ENCODE data around the gene SCGB1A1.

The SCGB1A1 gene

GRCh38 chr11:62398011-62398994, 20.5 kb upstream of the SCGB1A1 start:
- no peak for DNase-seq

GRCh38 chr11:62399172-62399877, 19.5 kb upstream of the SCGB1A1 start:
- no peak for DNase-seq

GRCh38 chr11:62399878-62400266, 19.0 kb upstream of the SCGB1A1 start:
- no peak for DNase-seq

- no peak for DNase-seq
These were observed 18.6 kb upstream of the SCGB1A1 start for GRCh38 chr11:62400281-62400680.

GRCh38 chr11:62400760-62401159, 18.1 kb upstream of the SCGB1A1 start:
- no peak for DNase-seq

- no peak for DNase-seq
These were observed 17.5 kb upstream of the SCGB1A1 start for GRCh38 chr11:62401356-62401755.

- DNase-seq = no peak
These were observed 17.0 kb upstream of the SCGB1A1 start for GRCh38 chr11:62401811-62402210.

GRCh38 chr11:62402226-62402959, 16.4 kb upstream of the SCGB1A1 start:
- DNase-seq = no peak

- DNase-seq = no peak
These were observed 15.7 kb upstream of the SCGB1A1 start for GRCh38 chr11:62402960-62403730.

- DNase-seq = no peak
These were observed 14.4 kb upstream of the SCGB1A1 start for GRCh38 chr11:62404435-62404834.

GRCh38 chr11:62404901-62405300, 13.9 kb upstream of the SCGB1A1 start:
- DNase-seq = no peak

- DNase-seq = no peak
These were observed 12.8 kb upstream of the SCGB1A1 start for GRCh38 chr11:62406034-62406433.

- DNase-seq = no peak
These were observed 9.0 kb upstream of the SCGB1A1 start for GRCh38 chr11:62409831-62410230.

GRCh38 chr11:62410972-62411371, 7.9 kb upstream of the SCGB1A1 start:
- no peak for DNase-seq

GRCh38 chr11:62411524-62411923, 7.3 kb upstream of the SCGB1A1 start:
- DNase-seq = no peak

GRCh38 chr11:62413060-62413696, 5.7 kb upstream of the SCGB1A1 start:
- DNase-seq = peak; percentile 23

GRCh38 chr11:62416596-62416995, 2.2 kb upstream of the SCGB1A1 start:
- DNase-seq = no peak

- no peak for DNase-seq
These were observed 697 bp upstream of the SCGB1A1 start for GRCh38 chr11:62418136-62418535.

- DNase-seq = no peak
These were observed 589 bp downstream of the SCGB1A1 start for GRCh38 chr11:62419314-62419929.

- no peak for DNase-seq
These were observed 1.1 kb downstream of the SCGB1A1 start for GRCh38 chr11:62419943-62420342.

GRCh38 chr11:62420882-62421281, 2.0 kb downstream of the SCGB1A1 start:
- no peak for DNase-seq

- no peak for DNase-seq
These were observed 3.2 kb downstream of the SCGB1A1 start for GRCh38 chr11:62421996-62422395.
